IPS-20b (cell line): Measurements from ENCODE around the gene ILDR2.

ENCODE experiments used
- H3K27ac ChIP-seq: one replicate; pipeline ENCODE4 v1.5.1; 2013; ENCODE audit warnings: low read length
- H3K27me3 ChIP-seq: 2 replicates; pipeline ENCODE4 v1.6.1; 2013; ENCODE audit warnings: mild to moderate bottlenecking, low read length, inconsistent platforms; ENCODE audit not compliant: insufficient read depth
- H3K36me3 ChIP-seq: 2 replicates; pipeline ENCODE4 v1.6.1; 2013; ENCODE audit warnings: low read depth, mild to moderate bottlenecking, inconsistent platforms, low read length, moderate library complexity; ENCODE audit not compliant: insufficient read depth
- H3K4me1 ChIP-seq: 2 replicates; pipeline ENCODE4 v1.6.1; 2013; ENCODE audit warnings: mild to moderate bottlenecking, control low read depth, inconsistent platforms, low read length, moderate library complexity; ENCODE audit not compliant: insufficient read depth
- H3K4me3 ChIP-seq: 2 replicates; pipeline ENCODE4 v1.5.1; 2013; ENCODE audit warnings: mild to moderate bottlenecking, low read length, inconsistent platforms
- H3K9ac ChIP-seq: 2 replicates; pipeline ENCODE4 v1.6.1; 2013; ENCODE audit warnings: low read depth, mild to moderate bottlenecking, inconsistent platforms, low read length, moderate library complexity
- H3K9me3 ChIP-seq: 2 replicates; pipeline ENCODE4 v1.6.1; 2013; ENCODE audit warnings: mild to moderate bottlenecking, low read depth, low read length, inconsistent platforms; ENCODE audit not compliant: insufficient read depth

The ILDR2 gene

GRCh38 chr1:166975361-166976129 is at the start of gene ILDR2:
Gene ILDR2, minus strand, starts transcription at chr1:166975540. Its CDS starts 272 bp downstream, at chr1:166975268.
- Histone ChIP-seq H3K9ac (no peak within 1 kb of the TSS), H3K27ac (no peak within 1 kb of the TSS), H3K4me1 (no peaks in the 10 kb centered on the region), H3K36me3 (no peaks in the 10 kb centered on the region), H3K27me3 (peaks cover 80% of the 10 kb centered on the region), H3K4me3 (peak within 1 kb of the TSS; percentile 70), H3K9me3 (no peaks in the 10 kb centered on the region)

- no peaks in the 10 kb centered on the region for H3K36me3 ChIP-seq
- no peaks in the 10 kb centered on the region for H3K4me1 ChIP-seq
- H3K4me3 ChIP-seq: no peak overlapping the region
- no peaks in the 10 kb centered on the region for H3K9me3 ChIP-seq
- H3K27ac ChIP-seq: no peak overlapping the region
- H3K27me3 ChIP-seq: no peaks in the 10 kb centered on the region
- H3K9ac ChIP-seq: no peak overlapping the region
Observed at GRCh38 chr1:167022384-167022783, 47.0 kb upstream of the ILDR2 start.

GRCh38 chr1:167016100-167016750 is 40.9 kb upstream of the ILDR2 start:
- H3K27me3 ChIP-seq: no peaks in the 10 kb centered on the region

GRCh38 chr1:167013108-167013929 is 38.0 kb upstream of the ILDR2 start:
- H3K4me3 ChIP-seq: no peak overlapping the region
- H3K4me1 ChIP-seq: no peaks in the 10 kb centered on the region
- H3K9me3 ChIP-seq: no peaks in the 10 kb centered on the region
- no peak overlapping the region for H3K9ac ChIP-seq
- H3K27me3 ChIP-seq: no peaks in the 10 kb centered on the region
- no peaks in the 10 kb centered on the region for H3K36me3 ChIP-seq
- H3K27ac ChIP-seq: no peak overlapping the region

More at GRCh38 chr1:167016100-167016750, 40.9 kb upstream of the ILDR2 start:
- Histone ChIP-seq H3K9ac (no peak overlapping the region), H3K4me1 (no peaks in the 10 kb centered on the region), H3K27ac (no peak overlapping the region), H3K9me3 (no peaks in the 10 kb centered on the region), H3K36me3 (no peaks in the 10 kb centered on the region), H3K4me3 (no peak overlapping the region)

- H3K27me3 ChIP-seq: no peaks in the 10 kb centered on the region
- no peak overlapping the region for H3K27ac ChIP-seq
- no peaks in the 10 kb centered on the region for H3K36me3 ChIP-seq
Observed at GRCh38 chr1:167012570-167012969, 37.2 kb upstream of the ILDR2 start.

GRCh38 chr1:167011560-167012191 is 36.3 kb upstream of the ILDR2 start:
- no peak overlapping the region for H3K27ac ChIP-seq
- no peaks in the 10 kb centered on the region for H3K9me3 ChIP-seq
- H3K4me3 ChIP-seq: no peak overlapping the region
- no peaks in the 10 kb centered on the region for H3K36me3 ChIP-seq
- H3K27me3 ChIP-seq: no peaks in the 10 kb centered on the region
- no peak overlapping the region for H3K9ac ChIP-seq
- no peaks in the 10 kb centered on the region for H3K4me1 ChIP-seq

More at GRCh38 chr1:167012570-167012969, 37.2 kb upstream of the ILDR2 start:
- H3K4me3 ChIP-seq: no peak overlapping the region
- no peaks in the 10 kb centered on the region for H3K4me1 ChIP-seq
- no peaks in the 10 kb centered on the region for H3K9me3 ChIP-seq
- no peak overlapping the region for H3K9ac ChIP-seq

- Histone ChIP-seq H3K27me3 (no peaks in the 10 kb centered on the region), H3K4me1 (no peaks in the 10 kb centered on the region), H3K27ac (no peak overlapping the region), H3K4me3 (no peak overlapping the region), H3K9me3 (no peaks in the 10 kb centered on the region), H3K9ac (no peak overlapping the region), H3K36me3 (no peaks in the 10 kb centered on the region)
Observed at GRCh38 chr1:167003711-167004110, 28.4 kb upstream of the ILDR2 start.

- no peaks in the 10 kb centered on the region for H3K4me1 ChIP-seq
- no peak overlapping the region for H3K27ac ChIP-seq
- H3K27me3 ChIP-seq: no peaks in the 10 kb centered on the region
- no peaks in the 10 kb centered on the region for H3K9me3 ChIP-seq
- no peak overlapping the region for H3K9ac ChIP-seq
- no peaks in the 10 kb centered on the region for H3K36me3 ChIP-seq
- H3K4me3 ChIP-seq: no peak overlapping the region
Observed at GRCh38 chr1:167002354-167002753, 27.0 kb upstream of the ILDR2 start.

GRCh38 chr1:167000546-167000945 is 25.2 kb upstream of the ILDR2 start:
- Histone ChIP-seq H3K27me3 (no peaks in the 10 kb centered on the region), H3K4me1 (peaks cover 4% of the 10 kb centered on the region; the same call in 1 of the 2 replicates), H3K9ac (no peak overlapping the region), H3K4me3 (no peak overlapping the region), H3K9me3 (no peaks in the 10 kb centered on the region), H3K27ac (no peak overlapping the region), H3K36me3 (no peaks in the 10 kb centered on the region)

- Histone ChIP-seq H3K4me3 (no peak overlapping the region), H3K9ac (no peak overlapping the region), H3K27me3 (no peaks in the 10 kb centered on the region), H3K9me3 (no peaks in the 10 kb centered on the region), H3K4me1 (peaks cover 4% of the 10 kb centered on the region; the same call in 1 of the 2 replicates), H3K27ac (no peak overlapping the region), H3K36me3 (no peaks in the 10 kb centered on the region)
Observed at GRCh38 chr1:166999500-167000055, 24.2 kb upstream of the ILDR2 start.

GRCh38 chr1:166999075-166999474 is 23.7 kb upstream of the ILDR2 start:
- no peak overlapping the region for H3K27ac ChIP-seq
- no peak overlapping the region for H3K9ac ChIP-seq
- H3K27me3 ChIP-seq: no peaks in the 10 kb centered on the region
- peaks cover 4% of the 10 kb centered on the region; the same call in 1 of the 2 replicates for H3K4me1 ChIP-seq
- no peak overlapping the region for H3K4me3 ChIP-seq
- no peaks in the 10 kb centered on the region for H3K9me3 ChIP-seq
- H3K36me3 ChIP-seq: no peaks in the 10 kb centered on the region
